RWPE2 (cell line): Measurements from ENCODE around the gene SLC16A13.
"Not testable (repeated sequence)": the region's sequence is repeated elsewhere in the genome, so short reads cannot be mapped to it uniquely, and the experiment has no call there.

Experiments
- ATAC-seq: fragments of 200-7000 bp; cut with Tn5 transposase; 3 replicates; pipeline ENCODE4 v1.9.1; 2021; ENCODE audit warnings: low read depth
- DNase-seq: peaks from one replicate; pipeline ENCODE4 v3.0.0-alpha.2; 2020; ENCODE audit warnings: low spot score
- H3K27ac ChIP-seq: fragments of 450-650 bp; 2 replicates; pipeline ENCODE4 v1.5.1; 2017; ENCODE audit warnings: mild to moderate bottlenecking; ENCODE audit not compliant: poor library complexity, severe bottlenecking
- H3K27me3 ChIP-seq: fragments of 250-450 bp; sonication (Bioruptor Pico); 2 replicates; pipeline ENCODE4 v1.5.1; 2021; ENCODE audit warnings: mild to moderate bottlenecking, moderate library complexity; ENCODE audit not compliant: insufficient read depth, poor library complexity, severe bottlenecking
- H3K36me3 ChIP-seq: fragments of 250-450 bp; sonication (Bioruptor Pico); 2 replicates; pipeline ENCODE4 v1.5.1; 2020; ENCODE audit warnings: low read depth, mild to moderate bottlenecking, moderate library complexity
- H3K4me1 ChIP-seq: fragments of 250-450 bp; sonication (Bioruptor Pico); 2 replicates; pipeline ENCODE4 v1.5.1; 2021; ENCODE audit warnings: mild to moderate bottlenecking, moderate library complexity; ENCODE audit not compliant: insufficient read depth, poor library complexity, severe bottlenecking
- H3K4me3 ChIP-seq: fragments of 250-450 bp; sonication (Bioruptor Pico); 2 replicates; pipeline ENCODE4 v1.5.1; 2021; ENCODE audit warnings: mild to moderate bottlenecking, moderate library complexity; ENCODE audit not compliant: severe bottlenecking
- H3K9me3 ChIP-seq: fragments of 250-450 bp; sonication (Bioruptor Pico); 2 replicates; pipeline ENCODE4 v1.5.1; 2021; ENCODE audit warnings: mild to moderate bottlenecking, moderate library complexity; ENCODE audit not compliant: severe bottlenecking
- TF ChIP-seq, protein P1 (sequence below): fragments of 450-650 bp; IDR thresholded peaks from one replicate; pipeline ENCODE4 v1.5.1; 2017; ENCODE audit warnings: mild to moderate bottlenecking, moderate library complexity; ENCODE audit not compliant: poor library complexity, severe bottlenecking

The SLC16A13 gene, protein sequence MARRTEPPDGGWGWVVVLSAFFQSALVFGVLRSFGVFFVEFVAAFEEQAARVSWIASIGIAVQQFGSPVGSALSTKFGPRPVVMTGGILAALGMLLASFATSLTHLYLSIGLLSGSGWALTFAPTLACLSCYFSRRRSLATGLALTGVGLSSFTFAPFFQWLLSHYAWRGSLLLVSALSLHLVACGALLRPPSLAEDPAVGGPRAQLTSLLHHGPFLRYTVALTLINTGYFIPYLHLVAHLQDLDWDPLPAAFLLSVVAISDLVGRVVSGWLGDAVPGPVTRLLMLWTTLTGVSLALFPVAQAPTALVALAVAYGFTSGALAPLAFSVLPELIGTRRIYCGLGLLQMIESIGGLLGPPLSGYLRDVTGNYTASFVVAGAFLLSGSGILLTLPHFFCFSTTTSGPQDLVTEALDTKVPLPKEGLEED

DNA sequence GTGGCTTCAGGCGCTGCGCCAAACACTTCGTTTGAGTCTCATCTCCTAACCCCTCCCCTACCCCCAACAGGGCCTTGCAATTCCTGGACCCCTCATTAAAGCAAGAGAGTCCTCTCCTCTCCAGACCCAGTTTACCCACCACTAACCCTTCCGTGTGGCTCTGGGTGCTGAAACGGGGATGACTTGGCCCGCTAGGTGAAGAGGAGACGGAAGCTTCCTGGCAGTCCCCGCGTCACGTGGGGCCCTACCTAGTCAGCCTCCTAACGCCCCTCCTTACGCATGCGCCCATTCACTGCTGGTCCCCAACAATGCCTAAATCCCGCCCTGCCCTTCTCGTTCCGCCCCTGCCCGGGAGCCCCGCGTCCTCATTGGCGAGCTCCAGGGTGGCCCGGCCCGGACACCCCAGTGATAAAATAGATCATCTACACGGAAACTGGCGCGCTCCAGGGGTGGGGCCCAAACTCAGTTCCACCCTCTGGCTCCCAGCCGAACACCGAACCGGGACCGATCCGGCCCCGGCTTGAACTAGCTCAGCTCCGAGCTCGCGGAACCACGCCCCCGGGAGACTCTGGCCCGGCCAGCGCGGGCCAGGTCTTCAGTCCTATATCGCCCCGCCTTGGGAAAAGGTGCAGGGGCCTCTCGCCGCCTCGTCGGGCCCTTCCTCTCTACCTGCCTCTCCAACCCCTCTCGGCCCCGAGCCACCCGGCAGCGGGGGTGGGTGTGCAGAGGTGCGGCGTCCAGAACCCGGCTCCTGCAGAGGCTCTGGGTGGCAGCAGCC, at the start of gene SLC16A13:
Gene SLC16A13 (plus strand): TSS at position 425 of the 778 bp plus-strand sequence. CDS start 368 bp downstream, outside the sequence.
- Histone ChIP-seq H3K27me3 (no peaks in the 10 kb centered on the region), H3K4me3 (peak within 1 kb of the TSS; percentile 46), H3K27ac (peak within 1 kb of the TSS; percentile 76), H3K9me3 (no peaks in the 10 kb centered on the region), H3K36me3 (no peaks in the 10 kb centered on the region), H3K4me1 (peaks cover 3% of the 10 kb centered on the region)
- TF ChIP-seq, protein P1, sequence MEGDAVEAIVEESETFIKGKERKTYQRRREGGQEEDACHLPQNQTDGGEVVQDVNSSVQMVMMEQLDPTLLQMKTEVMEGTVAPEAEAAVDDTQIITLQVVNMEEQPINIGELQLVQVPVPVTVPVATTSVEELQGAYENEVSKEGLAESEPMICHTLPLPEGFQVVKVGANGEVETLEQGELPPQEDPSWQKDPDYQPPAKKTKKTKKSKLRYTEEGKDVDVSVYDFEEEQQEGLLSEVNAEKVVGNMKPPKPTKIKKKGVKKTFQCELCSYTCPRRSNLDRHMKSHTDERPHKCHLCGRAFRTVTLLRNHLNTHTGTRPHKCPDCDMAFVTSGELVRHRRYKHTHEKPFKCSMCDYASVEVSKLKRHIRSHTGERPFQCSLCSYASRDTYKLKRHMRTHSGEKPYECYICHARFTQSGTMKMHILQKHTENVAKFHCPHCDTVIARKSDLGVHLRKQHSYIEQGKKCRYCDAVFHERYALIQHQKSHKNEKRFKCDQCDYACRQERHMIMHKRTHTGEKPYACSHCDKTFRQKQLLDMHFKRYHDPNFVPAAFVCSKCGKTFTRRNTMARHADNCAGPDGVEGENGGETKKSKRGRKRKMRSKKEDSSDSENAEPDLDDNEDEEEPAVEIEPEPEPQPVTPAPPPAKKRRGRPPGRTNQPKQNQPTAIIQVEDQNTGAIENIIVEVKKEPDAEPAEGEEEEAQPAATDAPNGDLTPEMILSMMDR: no peak
- DNase-seq (peak; percentile 98), ATAC-seq (peak; percentile 89)

DNA sequence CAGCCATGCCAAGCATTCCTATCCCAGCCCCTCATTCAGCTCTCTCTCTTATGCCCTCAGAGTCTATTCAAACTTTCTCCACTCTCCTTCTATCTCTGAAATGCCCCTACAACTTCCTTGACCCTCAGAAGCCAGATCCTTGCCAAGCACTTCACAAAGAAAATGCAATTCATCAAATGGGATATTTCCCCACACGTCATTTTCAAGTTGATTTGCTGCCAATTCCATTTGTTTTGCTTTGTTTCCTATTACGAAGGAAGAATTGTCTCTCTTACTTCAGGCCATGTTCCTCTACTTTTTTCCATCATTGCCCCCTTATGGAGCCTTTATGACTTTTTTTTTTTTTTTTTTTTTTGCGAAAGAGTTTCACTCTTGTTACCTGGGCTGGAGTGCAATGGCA, 49.1 kb upstream of the SLC16A13 start:
- no peaks in the 10 kb centered on the region for H3K27me3 ChIP-seq

DNA sequence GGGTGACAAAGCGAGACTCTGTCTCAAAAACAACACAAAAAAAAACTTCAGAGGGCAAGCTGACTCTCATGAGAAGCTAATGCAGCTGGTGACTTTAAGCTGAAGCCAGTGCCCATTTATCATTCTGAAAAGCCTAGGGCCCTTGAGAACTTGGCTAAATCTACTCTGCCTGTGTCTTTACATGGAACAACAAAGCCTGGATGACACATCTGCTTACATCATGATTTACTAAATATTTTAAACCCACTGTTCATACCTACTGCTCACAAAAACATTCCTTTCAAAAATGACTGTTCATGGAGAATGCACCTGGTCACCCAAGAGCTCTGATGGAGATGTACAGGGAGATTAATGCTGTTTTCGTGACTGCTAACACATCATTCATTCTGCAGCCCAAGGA, 46.0 kb upstream of the SLC16A13 start:
- DNase-seq: no peak
- TF ChIP-seq, protein P1: no peak
- ATAC-seq: peak; percentile 44; the same call in 1 of the 3 replicates
- no peak overlapping the region for H3K27ac ChIP-seq
- H3K4me3 ChIP-seq: no peak overlapping the region
- H3K4me1 ChIP-seq: peaks cover under 1% of the 10 kb centered on the region
- H3K27me3 ChIP-seq: no peaks in the 10 kb centered on the region
- no peaks in the 10 kb centered on the region for H3K9me3 ChIP-seq
- no peaks in the 10 kb centered on the region for H3K36me3 ChIP-seq

More for the DNA sequence above, 49.1 kb upstream of the SLC16A13 start:
- TF ChIP-seq, protein P1: no peak
- DNase-seq: no peak
- Histone ChIP-seq H3K36me3 (no peaks in the 10 kb centered on the region), H3K4me3 (no peak overlapping the region), H3K27ac (no peak overlapping the region), H3K4me1 (no peaks in the 10 kb centered on the region), H3K9me3 (no peaks in the 10 kb centered on the region)
- ATAC-seq: no peak

DNA sequence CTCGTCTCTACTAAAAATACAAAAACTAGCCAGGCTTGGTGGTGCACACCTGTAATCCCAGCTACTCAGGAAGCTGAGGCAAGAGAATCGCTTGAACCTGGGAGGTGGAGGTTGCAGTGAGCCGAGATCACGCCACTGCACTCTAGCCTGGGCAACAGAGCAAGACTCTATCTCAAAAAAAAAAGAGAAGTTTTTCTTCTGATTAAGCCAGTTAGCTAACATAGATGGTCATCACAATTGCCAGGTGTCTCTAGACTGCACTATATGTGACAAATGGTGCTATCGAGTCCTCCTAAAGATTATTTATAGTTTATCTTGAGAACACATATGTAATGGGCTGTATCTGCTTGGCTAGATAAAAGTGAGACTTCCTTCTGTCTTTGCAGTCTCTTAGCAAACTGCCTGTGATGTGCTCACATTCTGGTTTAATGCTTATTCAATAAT, 42.2 kb upstream of the SLC16A13 start:
- not testable (repeated sequence) for H3K36me3 ChIP-seq, H3K4me1 ChIP-seq, H3K27me3 ChIP-seq, H3K4me3 ChIP-seq, H3K9me3 ChIP-seq, ATAC-seq, DNase-seq, H3K27ac ChIP-seq

DNA sequence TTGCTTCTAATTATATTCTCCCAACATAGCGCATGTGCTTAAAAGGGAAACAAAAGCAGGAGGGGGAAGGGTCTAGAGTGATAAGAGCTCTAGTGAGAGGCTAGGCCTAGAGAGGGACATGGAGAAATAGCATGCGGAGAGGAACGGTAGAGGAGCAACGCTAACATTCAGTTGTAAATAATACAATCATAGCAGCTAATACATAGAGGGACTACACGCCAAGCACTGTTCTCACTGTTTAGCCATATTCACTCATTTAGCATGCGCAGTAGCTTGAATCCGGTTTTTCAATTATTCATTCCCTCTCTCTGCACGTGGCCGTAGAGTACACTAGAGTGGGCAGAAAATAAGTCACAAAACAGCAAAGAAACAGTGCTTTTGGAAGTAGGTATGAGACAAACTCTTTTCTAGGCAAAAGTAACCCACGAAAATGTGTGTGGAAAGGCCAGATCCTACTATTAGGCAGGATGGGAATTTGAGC, 41.7 kb upstream of the SLC16A13 start:
- H3K27ac ChIP-seq: no peak overlapping the region
- peaks cover 4% of the 10 kb centered on the region; the same call in 1 of the 2 replicates for H3K36me3 ChIP-seq
- no peak for ATAC-seq
- no peaks in the 10 kb centered on the region for H3K27me3 ChIP-seq
- no peak overlapping the region for H3K4me3 ChIP-seq
- no peak for DNase-seq
- peaks cover 4% of the 10 kb centered on the region for H3K4me1 ChIP-seq
- no peaks in the 10 kb centered on the region for H3K9me3 ChIP-seq
- TF ChIP-seq, protein P1: no peak
